Right lobe of liver (tissue), 6 donors: ENCODE data around the gene NFASC. TPM values are rescaled to one million over a fixed set of nuclear protein-coding genes. Genes with fewer than 3 reads are reported as not detected.

Experiments used
- ATAC-seq, 4 donors: fragments of 200-7000 bp; cut with Tn5 transposase; one replicate each; pipeline ENCODE4 v1.9.1; 2020; ENCODE audit warnings: mild to moderate bottlenecking in 4 of 4, moderate library complexity in 4 of 4
- DNase-seq, 3 donors: peaks; one replicate each; pipeline ENCODE4 v3.0.0-alpha.2; 2020
- H3K27ac ChIP-seq, 3 donors: fragments of 200-600 bp; one replicate each; pipeline ENCODE4 v1.8.0; 2022
- H3K27me3 ChIP-seq, 2 donors: fragments of 200-600 bp; one replicate each; pipeline ENCODE4 v1.8.0; 2022
- H3K36me3 ChIP-seq, 4 donors: fragments of 200-600 bp; sonication (generic) in 1 of 4; one replicate each; pipeline versions ENCODE4 v1.5.1 to v1.8.0; 2017 to 2022; ENCODE audit warnings: control low read depth in 1 of 4
- H3K4me1 ChIP-seq, 4 donors: fragments of 200-600 bp; sonication (generic) in 1 of 4; one replicate each; pipeline versions ENCODE4 v1.5.1 to v1.8.0; 2017 to 2022; ENCODE audit warnings: control low read depth in 1 of 4
- H3K4me3 ChIP-seq, 3 donors: fragments of 200-600 bp; one replicate each; pipeline ENCODE4 v1.8.0; 2022
- H3K9me3 ChIP-seq, 4 donors: fragments of 200-600 bp; sonication (generic) in 1 of 4; one replicate each; pipeline versions ENCODE4 v1.5.1 to v1.8.0; 2017 to 2022; ENCODE audit warnings: control low read depth in 1 of 4
- CTCF ChIP-seq, 4 donors: fragments of 200-600 bp in 3 of 4; fragments of 450-650 bp in 1 of 4; IDR thresholded peaks; one replicate each; pipeline versions ENCODE4 v1.5.1 to v1.8.0; 2016 to 2022; ENCODE audit warnings: antibody characterized with exemption in 4 of 4, mild to moderate bottlenecking in 2 of 4
- POLR2A ChIP-seq: fragments of 450-650 bp; IDR thresholded peaks from one replicate; pipeline ENCODE4 v1.6.1; 2017; ENCODE audit warnings: antibody characterized with exemption, mild to moderate bottlenecking
- WGBS: methylation state at CpG from one replicate; pipeline ENCODE4 v1.1.6; 2018; ENCODE audit warnings: low coverage, low lambda C conversion rate; ENCODE audit not compliant: insufficient coverage; ENCODE audit errors: missing lambda C conversion rate; 5-methylcytosine and 5-hydroxymethylcytosine counted together
- intact Hi-C, 2 donors: fragments of 100-400 bp; cut with DNase I; formaldehyde crosslinking; loops; one replicate each; pipeline versions ENCODE4 v1.11.2 to v1.14.1; 2022
- total RNA-seq, 6 experiments: library from RNA; depleted of rRNA in 2 of 6; stranded (reverse); fragments of >200 nt in 2 of 6; fragmentation: NEBNext Ultra II Directional in 3 of 6; extraction: Animal tissue kit (Norgen Biotek cat#: 25700) in 3 of 6; gene quantifications; one replicate each; pipeline versions ENCODE4 v1.1.0 to v1.2.4, GENCODE V29; 2016 to 2023
- donor health status: DM: no; HTN: yes; CAD: no.
- donor health status: DM: no; HTN: no; CAD: no.
- donor health status: DM: no; HTN: no; CAD: no.
- donor health status: DM: no; HTN: yes; CAD: no.
- donor health status: DM: no; HTN: yes; CAD: no.

NFASC gene
- total RNA-seq, 6 experiments from 2014 or later, result 3.2 to 7.8 (median 5.6) TPM

GRCh38 chr1:204859861-204860267 lies 10.8 kb upstream of the NFASC start:
- no peaks in the 10 kb centered on the region for H3K9me3 ChIP-seq
- no peak for TF ChIP-seq CTCF (IDR thresholded peaks at IDR 0.05)
- no peak for TF ChIP-seq POLR2A
- H3K4me3 ChIP-seq, result no peak overlapping the region
- no peaks in the 10 kb centered on the region for H3K36me3 ChIP-seq
- no peak for ATAC-seq
- DNase-seq, result no peak
- H3K27ac ChIP-seq, result no peak overlapping the region
- WGBS, result 61% methylated on average over 3 of the region's 4 CpGs
- intact Hi-C loops, result no loop called here
- no peaks in the 10 kb centered on the region for H3K4me1 ChIP-seq
- H3K27me3 ChIP-seq, result no peaks in the 10 kb centered on the region

- Histone ChIP-seq H3K4me3 (no peak overlapping the region), H3K36me3 (no peaks in the 10 kb centered on the region), H3K9me3 (no peaks in the 10 kb centered on the region), H3K27me3 (no peaks in the 10 kb centered on the region), H3K4me1 (no peaks in the 10 kb centered on the region), H3K27ac (no peak overlapping the region)
- intact Hi-C loops, result no loop called here
- no peak for TF ChIP-seq CTCF (IDR thresholded peaks at IDR 0.05)
- no peak for TF ChIP-seq POLR2A
- ATAC-seq (no peak), DNase-seq (no peak)
- 42% methylated on average over 5 of the region's 5 CpGs for WGBS
Measured at GRCh38 chr1:204863024-204863423, 7.6 kb upstream of the NFASC start.

GRCh38 chr1:204863730-204864129 lies 6.9 kb upstream of the NFASC start:
- TF ChIP-seq POLR2A, result no peak
- TF ChIP-seq CTCF (IDR thresholded peaks at IDR 0.05), result no peak
- Histone ChIP-seq H3K4me1 (no peaks in the 10 kb centered on the region), H3K27me3 (no peaks in the 10 kb centered on the region), H3K9me3 (no peaks in the 10 kb centered on the region), H3K27ac (no peak overlapping the region), H3K4me3 (no peak overlapping the region), H3K36me3 (no peaks in the 10 kb centered on the region)
- intact Hi-C loops, result no loop called here
- ATAC-seq, result no peak
- 78% methylated on average over 4 of the region's 4 CpGs for WGBS
- no peak for DNase-seq

- intact Hi-C loops, result no loop called here
- no peak for ATAC-seq
Measured at GRCh38 chr1:204866051-204866596, 4.5 kb upstream of the NFASC start.

More at GRCh38 chr1:204866051-204866596, 4.5 kb upstream of the NFASC start:
- no peak for DNase-seq
- TF ChIP-seq POLR2A (no peak), CTCF (IDR thresholded peaks at IDR 0.05) (no peak)
- H3K4me3 ChIP-seq, result no peak overlapping the region
- no peak overlapping the region for H3K27ac ChIP-seq
- 88% methylated on average over 4 of the region's 5 CpGs for WGBS
- H3K36me3 ChIP-seq, result no peaks in the 10 kb centered on the region
- H3K9me3 ChIP-seq, result no peaks in the 10 kb centered on the region
- no peaks in the 10 kb centered on the region for H3K27me3 ChIP-seq
- H3K4me1 ChIP-seq, result no peaks in the 10 kb centered on the region
